Left lobe of liver (tissue), 2 donors: ENCODE results near the gene MYH11. TPM values are rescaled to one million over a fixed set of nuclear protein-coding genes. Genes with fewer than 3 reads are reported as not detected.
"Not testable (repeated sequence)": the region's sequence is repeated elsewhere in the genome, so short reads cannot be mapped to it uniquely, and the experiment has no call there.

ENCODE experiments used
- ATAC-seq: fragments of 200-7000 bp; cut with Tn5 transposase; one replicate; pipeline ENCODE4 v1.9.1; 2020; ENCODE audit warnings: mild to moderate bottlenecking, moderate library complexity
- DNase-seq: peaks from one replicate; pipeline ENCODE4 v3.0.0-alpha.2; 2020; ENCODE audit warnings: low spot score
- total RNA-seq: library from RNA; stranded (reverse); gene quantifications from one replicate; pipeline ENCODE4 v1.2.1, GENCODE V29; 2021
- donor health status: DM: no; HTN: no; CAD: no; lungs with moderate emphysema.
- donor health status: DM: no; HTN: yes; CAD: no.

MYH11 gene
- total RNA-seq, 1 donor from 2014 or later: 2.7 TPM

DNA sequence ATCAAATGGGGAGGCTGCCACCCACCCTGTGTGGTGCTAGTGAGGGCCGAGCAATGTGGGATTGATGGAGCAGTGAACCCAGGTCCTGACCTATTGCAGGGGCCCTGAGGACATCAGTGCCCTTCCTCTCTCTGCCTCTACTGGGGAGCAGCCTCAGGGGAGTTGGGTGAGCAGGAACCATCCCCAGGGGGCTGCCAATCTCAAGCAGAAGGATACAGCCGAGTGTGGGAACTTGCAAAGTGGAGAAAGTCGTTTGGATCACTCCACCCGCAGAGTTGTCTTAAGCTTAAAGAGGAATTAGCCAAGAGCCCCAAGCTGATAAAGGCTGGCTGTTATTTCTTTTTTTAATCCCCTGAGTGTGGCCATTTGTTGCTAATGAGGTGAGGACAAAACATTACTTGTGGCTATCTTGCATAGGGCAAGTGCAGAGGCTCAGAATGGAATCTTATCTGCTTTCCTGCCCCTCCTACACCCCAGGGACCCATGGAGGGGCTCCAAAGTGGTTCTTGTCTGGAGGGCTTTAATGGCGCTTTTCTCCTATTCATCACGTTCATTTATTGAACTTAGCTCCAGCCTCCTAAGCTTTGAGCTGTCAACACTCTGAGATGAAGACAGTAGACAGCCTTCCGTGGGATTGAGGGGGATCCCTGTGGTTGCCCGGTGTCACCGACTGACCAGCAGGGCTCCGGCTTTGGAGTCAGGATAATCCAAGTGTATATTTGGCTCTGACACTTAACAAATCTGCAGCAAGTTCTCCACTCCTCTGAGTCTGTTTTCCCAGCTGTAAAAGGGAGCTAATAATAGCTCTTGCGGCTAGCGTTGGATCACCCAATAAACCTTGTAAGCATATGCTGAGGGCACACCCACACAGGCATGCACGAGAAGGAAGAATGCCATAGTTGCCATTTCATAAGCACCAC lies 45.1 kb downstream of the MYH11 start:
- no peak for ATAC-seq
- DNase-seq: no peak

- ATAC-seq: no peak
These were observed 45.9 kb downstream of the MYH11 start for GRCh38 chr16:15810949-15811348.

DNA sequence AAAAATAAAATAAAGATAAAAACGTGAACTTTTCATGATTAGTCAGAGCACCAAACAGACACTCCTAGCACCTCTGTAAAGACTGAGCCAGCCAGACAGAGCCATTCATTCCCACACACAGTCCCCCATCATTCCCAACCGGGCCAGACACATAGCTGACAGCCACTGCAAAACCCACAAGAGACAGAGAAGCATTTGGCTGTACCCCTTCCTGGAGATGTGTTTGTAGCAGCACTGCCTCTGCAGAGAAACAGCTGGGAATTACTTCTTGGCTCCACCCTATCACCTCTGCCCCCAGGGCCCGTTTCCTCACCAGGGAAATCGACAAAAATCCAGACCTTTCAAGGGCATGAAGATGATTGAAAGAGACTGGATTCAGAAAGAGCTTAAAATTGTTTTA lies 46.4 kb downstream of the MYH11 start:
- DNase-seq: no peak
- ATAC-seq: no peak

More at GRCh38 chr16:15810949-15811348, 45.9 kb downstream of the MYH11 start:
- DNase-seq: no peak

DNA sequence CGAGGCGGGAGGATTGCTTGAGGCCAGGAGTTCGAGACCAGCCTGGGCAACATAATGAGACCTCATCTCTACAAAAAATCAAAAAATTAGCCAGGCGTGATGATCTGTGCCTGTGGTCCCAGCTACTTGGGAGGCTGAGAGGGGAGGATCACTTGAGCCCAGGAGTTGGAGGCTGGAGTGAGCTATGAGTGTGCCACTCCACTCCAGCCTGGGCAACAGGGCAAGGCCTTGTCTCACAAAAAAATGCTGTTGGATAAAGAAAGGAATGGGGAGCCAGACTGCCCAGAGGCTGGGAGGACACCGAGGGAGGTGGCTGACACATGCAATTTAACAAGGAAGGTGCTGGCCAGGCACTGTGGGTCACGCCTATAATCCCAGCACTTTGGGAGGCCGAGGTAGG lies 47.5 kb downstream of the MYH11 start:
- not testable (repeated sequence) for DNase-seq, ATAC-seq

DNA sequence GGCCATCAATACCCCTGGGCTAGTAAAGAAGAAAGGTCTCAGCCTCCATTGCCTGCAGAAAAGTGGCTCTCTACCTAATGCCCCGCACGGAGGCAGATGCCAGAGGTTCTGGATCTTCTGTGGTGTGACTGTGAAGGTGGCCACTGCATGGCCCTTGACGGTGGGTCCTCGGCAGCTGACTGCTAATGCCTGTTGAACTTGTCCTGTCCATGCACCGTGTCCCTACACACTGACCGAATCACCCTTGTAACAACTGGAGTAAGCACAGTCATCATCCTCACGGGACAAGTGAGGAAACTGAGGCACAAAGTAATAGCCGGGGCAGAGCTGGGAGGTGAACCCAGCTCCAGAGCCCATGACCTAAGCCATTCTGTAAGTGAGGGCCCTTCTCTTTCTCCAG lies 48.8 kb downstream of the MYH11 start:
- ATAC-seq (no peak), DNase-seq (no peak)

GRCh38 chr16:15807603-15808009 lies 49.2 kb downstream of the MYH11 start:
- no peak for ATAC-seq

DNA sequence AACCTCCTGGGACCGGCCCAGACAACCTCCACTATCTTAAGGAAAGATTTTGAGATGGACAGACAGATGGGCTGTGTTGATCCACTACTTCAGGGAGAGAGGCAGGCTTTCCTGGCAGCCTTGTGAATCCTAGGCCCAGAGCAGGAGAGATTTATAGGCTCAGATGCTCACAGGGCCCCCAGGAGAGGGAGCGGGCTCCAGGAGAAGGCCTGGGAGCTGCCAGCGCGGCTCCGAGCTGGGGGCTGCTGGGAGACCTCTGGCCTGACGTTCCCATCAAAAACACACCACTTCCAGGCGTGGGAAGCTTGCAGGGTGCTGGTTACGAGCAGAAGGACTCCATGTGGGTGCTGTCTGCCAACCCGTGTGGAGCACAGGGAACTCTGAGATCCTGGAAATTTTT lies 53.2 kb downstream of the MYH11 start:
- DNase-seq: no peak
- no peak for ATAC-seq

More at GRCh38 chr16:15807603-15808009, 49.2 kb downstream of the MYH11 start:
- DNase-seq: no peak

GRCh38 chr16:15799851-15800495 lies 56.9 kb downstream of the MYH11 start:
- no peak for DNase-seq
- ATAC-seq: no peak

DNA sequence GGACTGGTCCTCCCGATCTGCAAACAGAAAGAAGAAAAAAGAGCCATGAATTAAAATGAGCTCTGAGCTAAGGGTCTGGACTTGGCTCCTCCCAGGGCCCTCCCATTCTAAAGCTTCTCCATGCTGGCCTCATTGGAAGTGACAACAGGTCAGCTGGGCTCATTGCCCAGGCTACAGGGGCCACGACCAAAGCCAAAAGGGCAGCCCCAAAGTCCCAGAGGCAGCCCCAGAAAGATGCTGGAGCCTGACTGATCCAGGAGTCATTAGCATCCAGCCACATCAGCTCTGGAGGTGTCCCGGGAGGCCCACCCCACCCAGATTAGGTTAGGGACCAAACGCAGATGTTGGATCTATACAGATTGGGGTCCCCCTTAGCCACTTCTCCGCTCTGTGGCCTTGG lies 58.2 kb downstream of the MYH11 start:
- ATAC-seq: no peak

DNA sequence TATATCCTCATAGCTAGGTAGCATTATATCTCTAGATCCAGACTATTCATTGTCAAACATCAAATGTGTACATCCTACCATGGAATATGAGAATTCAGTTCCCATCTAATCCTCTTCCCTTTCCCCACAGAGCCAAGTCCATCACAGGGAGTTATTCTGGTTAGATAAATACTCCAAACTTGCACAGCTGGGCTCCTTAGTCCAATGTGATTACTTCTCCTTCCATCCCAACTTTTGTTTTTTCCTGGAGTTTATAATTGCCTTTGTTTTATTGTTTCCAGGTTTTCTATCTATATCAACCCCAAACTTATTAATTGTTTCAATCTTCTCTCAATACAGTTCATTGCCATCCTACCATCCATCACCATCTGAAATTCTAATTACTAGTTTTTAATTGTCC lies 59.9 kb downstream of the MYH11 start:
- DNase-seq (no peak), ATAC-seq (no peak)

More for the DNA sequence above, 58.2 kb downstream of the MYH11 start:
- no peak for DNase-seq

DNA sequence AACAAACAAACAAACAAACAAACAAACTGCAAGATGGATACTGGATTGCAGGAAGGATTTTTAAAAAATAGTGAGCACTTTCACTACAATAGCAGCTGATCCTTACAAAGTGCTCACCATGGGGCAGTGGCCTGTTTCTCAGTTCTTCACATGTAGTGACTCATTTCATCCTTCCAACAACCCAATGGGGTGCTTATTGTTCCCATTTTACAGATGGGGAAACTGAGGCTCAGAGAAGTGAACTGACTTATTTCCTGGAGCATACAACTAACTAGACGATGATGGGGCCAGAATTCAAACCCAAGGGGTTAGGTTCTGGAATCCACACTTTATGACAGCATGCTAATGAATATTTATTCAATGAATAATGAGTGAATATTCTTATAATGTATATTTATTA lies 61.2 kb downstream of the MYH11 start:
- no peak for DNase-seq
- no peak for ATAC-seq

DNA sequence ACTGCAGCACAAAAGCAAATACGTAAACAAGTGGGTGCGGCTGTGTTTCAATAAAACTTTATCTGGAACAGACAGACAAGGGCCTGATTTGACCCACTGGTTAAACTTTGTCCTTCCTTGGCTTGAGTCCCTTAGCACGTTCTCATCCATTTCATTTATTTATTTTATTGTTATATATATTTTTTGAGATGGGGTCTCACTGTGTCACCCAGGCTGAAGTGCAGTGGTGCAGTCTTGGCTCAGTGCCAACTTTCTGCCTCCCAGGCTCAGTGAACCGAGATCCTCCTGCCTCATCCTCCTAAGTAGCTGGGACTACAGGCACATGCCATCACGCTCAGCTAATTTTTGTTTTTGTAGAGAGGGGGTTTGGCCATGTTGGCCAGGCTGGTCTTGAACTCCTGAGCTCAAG lies 64.3 kb downstream of the MYH11 start:
- DNase-seq (no peak), ATAC-seq (no peak)

DNA sequence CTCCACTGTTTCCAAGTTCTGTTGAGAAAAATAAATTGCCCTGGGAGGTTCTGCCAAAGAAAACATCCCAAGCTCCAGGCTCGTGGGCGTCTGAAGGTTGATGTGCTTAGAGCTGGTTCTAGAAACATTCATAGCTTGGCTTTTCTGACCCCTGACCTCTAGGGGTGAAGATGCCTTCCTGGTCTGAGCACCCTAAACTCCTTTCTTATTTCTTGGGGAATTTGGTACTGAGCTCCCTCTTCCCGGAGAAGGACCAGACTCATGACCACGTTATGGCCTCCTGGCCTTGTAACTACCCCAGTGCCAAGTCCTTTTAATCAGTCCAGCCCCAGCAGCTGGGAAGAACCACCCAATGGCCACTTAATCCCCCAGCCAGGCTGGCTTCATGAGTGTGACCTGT lies 66.4 kb downstream of the MYH11 start:
- DNase-seq: no peak
- ATAC-seq: no peak

DNA sequence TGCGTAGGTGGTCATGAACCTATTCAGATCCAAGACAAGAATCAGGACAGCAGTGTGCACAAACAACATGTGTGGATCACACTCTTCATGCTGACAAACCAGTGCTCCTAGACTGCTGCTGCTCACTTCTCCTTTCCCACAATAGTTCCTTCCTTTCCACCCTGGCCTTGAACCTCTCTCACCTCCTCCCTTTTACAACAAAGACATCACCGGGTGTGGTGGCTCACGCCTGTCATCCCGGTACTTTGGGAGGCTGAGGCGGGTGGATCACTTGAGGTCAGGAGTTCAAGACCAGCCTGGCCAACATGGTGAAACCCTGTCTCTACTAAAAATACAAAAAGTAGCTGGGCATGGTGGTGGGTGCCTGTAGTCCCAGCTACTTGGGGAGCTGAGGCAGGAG lies 67.0 kb downstream of the MYH11 start:
- not testable (repeated sequence) for ATAC-seq, DNase-seq

DNA sequence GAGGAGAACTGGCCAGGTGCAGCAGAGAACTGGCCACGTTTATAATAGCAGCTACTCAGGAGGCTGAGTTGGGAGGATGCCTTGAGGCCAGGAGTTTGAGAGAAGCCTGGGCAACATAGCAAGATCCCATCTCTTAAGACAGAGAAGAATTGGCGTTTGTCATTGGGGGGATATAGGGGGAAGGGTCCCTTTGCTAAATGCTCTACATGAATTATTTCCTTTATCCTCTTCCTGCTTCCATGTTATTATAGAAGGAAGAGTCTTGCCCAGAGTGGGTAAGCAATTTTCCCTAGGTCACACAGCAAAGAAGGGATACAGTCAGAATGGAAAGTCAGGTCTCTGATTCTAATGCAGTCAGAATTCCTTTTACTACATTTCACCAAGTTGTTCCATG lies 68.0 kb downstream of the MYH11 start:
- no peak for DNase-seq
- no peak for ATAC-seq

DNA sequence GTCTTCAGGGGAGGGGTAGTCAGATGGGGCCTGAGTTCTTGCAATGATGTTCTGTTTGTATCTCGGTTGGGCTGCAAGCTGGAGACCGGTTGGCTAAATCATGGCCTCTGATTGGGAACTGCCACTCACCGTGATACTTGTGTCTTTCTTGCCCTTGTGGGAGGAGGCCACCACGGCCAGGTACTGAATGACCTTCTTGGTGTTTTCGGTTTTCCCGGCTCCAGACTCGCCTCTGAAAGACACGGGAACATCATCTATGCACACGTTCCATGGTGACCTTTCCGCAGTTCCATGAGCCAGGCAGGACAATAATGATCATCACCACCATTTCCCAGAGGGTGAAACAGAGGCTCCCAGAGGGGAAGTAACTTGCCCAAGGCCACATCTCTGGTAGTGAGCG lies 70.3 kb downstream of the MYH11 start:
- ATAC-seq: no peak
- DNase-seq: no peak

GRCh38 chr16:15785386-15786059 lies 71.3 kb downstream of the MYH11 start:
- ATAC-seq: no peak
- DNase-seq: no peak

- DNase-seq: no peak
- ATAC-seq: no peak
These were observed 72.8 kb downstream of the MYH11 start for GRCh38 chr16:15783985-15784384.

- ATAC-seq (no peak), DNase-seq (no peak)
These were observed 74.1 kb downstream of the MYH11 start for GRCh38 chr16:15782573-15783365.

- DNase-seq (no peak), ATAC-seq (no peak)
These were observed 75.2 kb downstream of the MYH11 start for GRCh38 chr16:15781650-15782049.

- no peak for DNase-seq
- ATAC-seq: no peak
These were observed 76.0 kb downstream of the MYH11 start for GRCh38 chr16:15780805-15781204.
